IMR-90 (cell line): ENCODE results near the gene CALU.

ENCODE experiments used
- CTCF ChIP-seq: conservative IDR thresholded peaks from 2 replicates; pipeline ENCODE4 v1.5.1; 2012; ENCODE audit warnings: mild to moderate bottlenecking, low read depth, low read length, improper control_type of control experiment
- FOS ChIP-seq: fragments of 150-350 bp; IDR thresholded peaks from 2 replicates; pipeline ENCODE4 v1.6.1; 2016; ENCODE audit warnings: low read depth, low read length
- MAFK ChIP-seq: IDR thresholded peaks from 2 replicates; pipeline ENCODE4 v1.6.1; 2012; ENCODE audit warnings: low read depth, low read length, improper control_type of control experiment
- MAZ ChIP-seq: IDR thresholded peaks from 2 replicates; pipeline ENCODE4 v1.6.1; 2012; ENCODE audit warnings: low read depth, mild to moderate bottlenecking, low read length, improper control_type of control experiment, moderate library complexity, borderline replicate concordance
- MXI1 ChIP-seq: IDR thresholded peaks from 2 replicates; pipeline ENCODE4 v1.6.1; 2012; ENCODE audit warnings: low read depth, mild to moderate bottlenecking, low read length, moderate library complexity, borderline replicate concordance
- NFE2L2 ChIP-seq: fragments of 150-350 bp; IDR thresholded peaks from 2 replicates; pipeline ENCODE4 v1.6.1; 2016; ENCODE audit warnings: low read depth, mild to moderate bottlenecking, low read length
- POLR2A ChIP-seq: IDR thresholded peaks from 2 replicates; pipeline ENCODE4 v1.6.1; 2012; ENCODE audit warnings: mild to moderate bottlenecking, low read depth, low read length
- RAD21 ChIP-seq: IDR thresholded peaks from 2 replicates; pipeline ENCODE4 v1.6.1; 2012; ENCODE audit warnings: low read length, improper control_type of control experiment
- RCOR1 ChIP-seq: IDR thresholded peaks from 2 replicates; pipeline ENCODE4 v1.6.1; 2012; ENCODE audit warnings: mild to moderate bottlenecking, low read length, improper control_type of control experiment; ENCODE audit not compliant: insufficient replicate concordance
- RFX5 ChIP-seq: IDR thresholded peaks from 2 replicates; pipeline ENCODE4 v1.8.0; 2012; ENCODE audit warnings: low read depth, mild to moderate bottlenecking, low read length, moderate library complexity
- SMC3 ChIP-seq: fragments of 150-350 bp; IDR thresholded peaks from 2 replicates; pipeline ENCODE4 v1.6.1; 2016; ENCODE audit warnings: low read depth, mild to moderate bottlenecking, antibody characterized with exemption, low read length, moderate library complexity
- USF2 ChIP-seq: fragments of 150-350 bp; IDR thresholded peaks from 2 replicates; pipeline ENCODE4 v1.6.1; 2017; ENCODE audit warnings: mild to moderate bottlenecking, antibody characterized with exemption, low read length, low read depth

GRCh38 chr7:128795129-128795528 is 56.0 kb downstream of the CALU start:
- TF ChIP-seq RAD21 (no peak), CTCF (no peak), NFE2L2 (no peak), POLR2A (no peak), USF2 (no peak), MXI1 (no peak), MAFK (no peak), MAZ (no peak), RFX5 (no peak), FOS (no peak), SMC3 (no peak), RCOR1 (no peak)
